WERI-Rb-1 (cell line): Measurements from ENCODE around the gene ERP27.

Experiments
- DNase-seq: peaks from one replicate; pipeline ENCODE4 v3.0.0-alpha.2; 2020
- H3K27ac ChIP-seq: fragments of 250-450 bp; sonication (Bioruptor Pico); 2 replicates; pipeline ENCODE4 v1.5.1; 2020; ENCODE audit warnings: mild to moderate bottlenecking, moderate library complexity
- H3K27me3 ChIP-seq: fragments of 250-450 bp; sonication (Bioruptor Pico); 2 replicates; pipeline ENCODE4 v1.5.1; 2021; ENCODE audit warnings: mild to moderate bottlenecking, low read depth, moderate library complexity; ENCODE audit not compliant: insufficient read depth, severe bottlenecking
- H3K36me3 ChIP-seq: fragments of 250-450 bp; sonication (Bioruptor Pico); 2 replicates; pipeline ENCODE4 v1.5.1; 2020; ENCODE audit warnings: mild to moderate bottlenecking, moderate library complexity
- H3K4me3 ChIP-seq: 2 replicates; pipeline ENCODE4 v1.5.1; 2011; ENCODE audit warnings: low read depth, mild to moderate bottlenecking, control low read depth, low read length
- H3K9me3 ChIP-seq: fragments of 250-450 bp; sonication (Bioruptor Pico); 2 replicates; pipeline ENCODE4 v1.5.1; 2021; ENCODE audit warnings: mild to moderate bottlenecking, moderate library complexity; ENCODE audit not compliant: severe bottlenecking
- TF ChIP-seq, protein P1 (sequence below): IDR thresholded peaks from 2 replicates; pipeline ENCODE4 v1.5.1; 2011; ENCODE audit warnings: low read depth, mild to moderate bottlenecking, control low read depth, inconsistent platforms, low read length

Gene ERP27

DNA sequence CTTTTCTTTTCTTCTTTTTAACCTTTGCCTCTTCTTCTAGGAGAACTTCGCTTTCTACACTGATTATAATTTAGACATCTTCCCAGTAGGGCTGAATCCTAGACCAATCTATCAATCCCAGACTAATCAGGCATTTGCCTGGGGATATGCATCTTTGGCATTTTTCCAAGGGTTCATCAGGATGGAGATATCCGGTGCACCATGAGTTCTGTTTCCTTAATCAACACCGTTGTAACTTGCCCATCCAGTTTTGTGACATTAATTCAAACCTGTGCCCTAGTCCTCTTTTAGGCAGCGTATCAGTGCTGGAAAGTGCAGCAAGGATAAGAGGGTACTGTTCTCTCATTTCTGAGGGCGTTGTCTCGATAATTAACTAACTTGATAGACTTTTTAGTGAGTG is 52.1 kb downstream of the ERP27 start:
- H3K36me3 ChIP-seq = no peaks in the 10 kb centered on the region
- DNase-seq = no peak
- peaks cover 5% of the 10 kb centered on the region for H3K9me3 ChIP-seq
- H3K4me3 ChIP-seq = no peak overlapping the region
- H3K27ac ChIP-seq = no peak overlapping the region
- H3K27me3 ChIP-seq = no peaks in the 10 kb centered on the region
- TF ChIP-seq, protein P1, sequence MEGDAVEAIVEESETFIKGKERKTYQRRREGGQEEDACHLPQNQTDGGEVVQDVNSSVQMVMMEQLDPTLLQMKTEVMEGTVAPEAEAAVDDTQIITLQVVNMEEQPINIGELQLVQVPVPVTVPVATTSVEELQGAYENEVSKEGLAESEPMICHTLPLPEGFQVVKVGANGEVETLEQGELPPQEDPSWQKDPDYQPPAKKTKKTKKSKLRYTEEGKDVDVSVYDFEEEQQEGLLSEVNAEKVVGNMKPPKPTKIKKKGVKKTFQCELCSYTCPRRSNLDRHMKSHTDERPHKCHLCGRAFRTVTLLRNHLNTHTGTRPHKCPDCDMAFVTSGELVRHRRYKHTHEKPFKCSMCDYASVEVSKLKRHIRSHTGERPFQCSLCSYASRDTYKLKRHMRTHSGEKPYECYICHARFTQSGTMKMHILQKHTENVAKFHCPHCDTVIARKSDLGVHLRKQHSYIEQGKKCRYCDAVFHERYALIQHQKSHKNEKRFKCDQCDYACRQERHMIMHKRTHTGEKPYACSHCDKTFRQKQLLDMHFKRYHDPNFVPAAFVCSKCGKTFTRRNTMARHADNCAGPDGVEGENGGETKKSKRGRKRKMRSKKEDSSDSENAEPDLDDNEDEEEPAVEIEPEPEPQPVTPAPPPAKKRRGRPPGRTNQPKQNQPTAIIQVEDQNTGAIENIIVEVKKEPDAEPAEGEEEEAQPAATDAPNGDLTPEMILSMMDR = no peak

DNA sequence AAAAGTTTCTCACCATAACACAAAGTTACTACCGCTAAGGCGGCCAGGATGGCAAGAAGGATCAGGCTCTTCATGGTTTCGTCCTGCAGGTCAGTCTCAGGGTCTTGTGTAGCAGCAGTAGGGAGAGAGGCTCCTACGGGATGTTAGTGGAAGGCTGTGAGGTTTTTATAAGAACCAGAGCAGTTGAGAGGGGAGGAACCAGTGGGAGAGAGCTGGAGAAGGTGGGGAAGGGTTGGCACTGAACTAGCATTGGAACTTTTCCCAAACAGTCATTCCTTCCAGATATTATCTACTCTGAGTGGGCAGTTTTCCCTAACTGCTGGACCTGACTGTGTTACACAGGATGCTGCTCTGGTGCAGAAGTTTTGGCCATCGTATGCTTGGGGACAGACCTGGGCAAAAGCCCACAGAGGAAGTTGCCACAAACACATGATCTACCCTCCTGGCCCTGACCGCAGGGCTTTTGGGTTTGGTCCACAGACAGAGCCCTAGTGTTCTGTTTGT is 52.6 kb downstream of the ERP27 start, which contains the start of gene MGP:
TSS of gene MGP (minus strand) at position 137 of the 504 bp plus-strand sequence. CDS start at position 74, 63 bp downstream.
- Histone ChIP-seq H3K27ac (peak within 1 kb of the TSS; percentile 41), H3K9me3 (peaks cover 5% of the 10 kb centered on the region), H3K4me3 (no peak within 1 kb of the TSS), H3K36me3 (no peaks in the 10 kb centered on the region), H3K27me3 (no peaks in the 10 kb centered on the region)
- no peak for DNase-seq
- TF ChIP-seq, protein P1 = no peak

- H3K4me3 ChIP-seq = no peak overlapping the region
These were observed 53.9 kb downstream of the ERP27 start for GRCh38 chr12:14884458-14884878.

DNA sequence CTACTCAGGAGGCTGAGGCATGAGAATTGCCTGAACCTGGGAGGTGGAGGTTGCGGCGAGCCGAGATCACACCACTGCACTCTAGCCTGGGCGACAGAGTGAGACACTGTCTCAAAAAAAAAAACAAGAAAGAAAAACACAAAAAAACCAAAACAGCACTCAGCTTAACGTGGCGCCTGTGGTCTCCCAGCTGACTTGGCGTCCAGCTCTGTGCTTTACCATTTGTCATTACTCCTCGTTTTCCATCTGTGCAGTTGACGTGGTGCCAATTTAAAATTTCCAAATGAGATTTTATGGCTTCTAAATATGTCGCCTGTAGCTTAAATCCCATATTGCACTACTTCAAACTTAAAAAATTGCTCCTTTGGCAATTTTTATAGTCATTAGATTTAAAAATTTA is 54.7 kb downstream of the ERP27 start:
- H3K4me3 ChIP-seq = no peak overlapping the region
- H3K9me3 ChIP-seq = peaks cover 5% of the 10 kb centered on the region
- TF ChIP-seq, protein P1 = no peak
- no peak for DNase-seq
- no peak overlapping the region; the same call in 1 of the 2 replicates for H3K27ac ChIP-seq
- no peaks in the 10 kb centered on the region for H3K36me3 ChIP-seq
- H3K27me3 ChIP-seq = no peaks in the 10 kb centered on the region

More at GRCh38 chr12:14884458-14884878, 53.9 kb downstream of the ERP27 start:
- TF ChIP-seq, protein P1 = no peak
- no peaks in the 10 kb centered on the region for H3K27me3 ChIP-seq
- peak; percentile 69 for DNase-seq
- H3K36me3 ChIP-seq = no peaks in the 10 kb centered on the region
- peaks cover 5% of the 10 kb centered on the region for H3K9me3 ChIP-seq
- H3K27ac ChIP-seq = peak overlapping the region; percentile 41

DNA sequence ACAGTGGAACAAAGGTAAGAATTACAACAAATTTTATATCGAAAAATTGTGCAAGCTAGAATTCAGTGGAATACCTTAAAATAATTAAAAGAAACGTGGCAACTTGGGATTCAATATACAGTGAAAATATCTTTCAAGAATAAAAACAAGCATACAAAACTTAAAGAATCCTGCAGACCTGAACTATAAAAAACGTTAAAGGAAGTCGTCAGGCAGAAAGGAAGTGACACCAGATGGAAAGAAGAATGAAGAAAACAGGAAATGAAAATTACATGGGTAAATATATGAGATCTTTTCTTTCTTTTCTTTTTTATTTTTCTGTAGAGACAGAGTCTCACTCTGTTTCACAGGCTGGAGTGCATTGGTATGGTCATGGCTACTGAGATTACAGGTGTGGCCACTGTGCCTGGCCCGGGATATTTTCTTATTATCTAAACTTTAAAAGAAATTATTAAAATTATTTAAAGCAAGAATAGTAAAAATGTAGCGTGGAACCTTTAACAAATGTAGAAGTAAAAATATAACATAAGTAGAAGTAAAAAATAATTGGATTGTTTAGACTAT is 57.4 kb downstream of the ERP27 start:
- TF ChIP-seq, protein P1 = no peak
- no peak overlapping the region for H3K4me3 ChIP-seq
- no peak for DNase-seq
- H3K9me3 ChIP-seq = peaks cover 4% of the 10 kb centered on the region
- no peaks in the 10 kb centered on the region for H3K27me3 ChIP-seq
- no peaks in the 10 kb centered on the region for H3K36me3 ChIP-seq
- H3K27ac ChIP-seq = no peak overlapping the region
